ENCODE data around the gene FAM186B.

The FAM186B gene

DNA sequence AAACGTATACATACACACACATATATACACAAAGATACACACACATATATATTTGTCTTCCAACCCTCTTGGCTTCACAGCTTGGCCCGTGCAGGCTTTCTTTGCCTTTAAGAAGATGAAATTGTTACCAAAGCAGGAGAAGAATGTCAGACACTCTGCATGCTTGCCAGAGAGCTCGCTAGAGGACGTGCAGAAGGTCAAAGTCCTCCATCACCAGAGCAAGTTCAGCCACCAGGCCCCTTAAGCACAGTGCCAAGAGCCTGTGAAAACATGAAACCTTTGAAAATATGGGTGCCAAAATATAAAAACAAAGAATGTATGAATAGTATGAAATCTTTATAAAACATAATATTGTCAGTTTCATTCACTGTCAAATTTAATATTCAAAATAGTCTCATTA, 22.6 kb downstream of the FAM186B start:
- no peak for DNase-seq (ENCODE audit: extremely low read depth, low read depth)
- no peak for TF ChIP-seq CTCF (IDR thresholded peaks at IDR 0.05; ENCODE audit: low read depth, low read length, missing control alignments)
- H3K4me3 ChIP-seq (replicated peaks; ENCODE audit: low read depth, low read length), result no peak overlapping the region

DNA sequence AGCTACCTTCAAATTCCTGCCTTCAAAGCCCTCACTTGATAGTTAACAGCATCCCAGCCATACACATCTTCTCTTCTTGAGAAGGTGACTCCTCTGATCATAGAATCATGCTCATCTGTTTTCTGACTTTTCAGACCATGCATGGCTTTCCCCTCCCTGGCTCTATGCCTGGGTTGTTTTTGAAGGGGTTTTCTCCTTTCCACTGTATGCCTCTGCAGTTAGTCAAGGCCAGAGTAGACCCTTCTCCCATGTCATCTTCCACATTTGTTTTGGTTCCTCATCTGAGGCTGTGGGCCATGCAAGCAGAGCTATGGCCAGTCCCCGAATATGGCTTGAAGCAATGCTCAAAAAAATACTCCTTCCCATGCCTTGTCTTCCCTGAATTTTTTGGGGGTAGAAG, 23.2 kb downstream of the FAM186B start:
- no peak for TF ChIP-seq CTCF (IDR thresholded peaks at IDR 0.05; ENCODE audit: low read depth, low read length, missing control alignments)
- H3K4me3 ChIP-seq (replicated peaks; ENCODE audit: low read depth, low read length), result no peak overlapping the region
- no peak for DNase-seq (ENCODE audit: extremely low read depth, low read depth)

GRCh38 chr12:49580572-49581535, 24.6 kb downstream of the FAM186B start:
- peak; percentile 89 for TF ChIP-seq CTCF (IDR thresholded peaks at IDR 0.05; ENCODE audit: low read depth, low read length, missing control alignments)
- H3K4me3 ChIP-seq (replicated peaks; ENCODE audit: low read depth, low read length), result no peak overlapping the region
- DNase-seq (ENCODE audit: extremely low read depth, low read depth), result peak; percentile 53

- TF ChIP-seq CTCF (IDR thresholded peaks at IDR 0.05; ENCODE audit: low read depth, low read length, missing control alignments), result no peak
- no peak for DNase-seq (ENCODE audit: extremely low read depth, low read depth)
- no peak overlapping the region for H3K4me3 ChIP-seq (replicated peaks; ENCODE audit: low read depth, low read length)
Observed at GRCh38 chr12:49578471-49579112, 26.8 kb downstream of the FAM186B start.

DNA sequence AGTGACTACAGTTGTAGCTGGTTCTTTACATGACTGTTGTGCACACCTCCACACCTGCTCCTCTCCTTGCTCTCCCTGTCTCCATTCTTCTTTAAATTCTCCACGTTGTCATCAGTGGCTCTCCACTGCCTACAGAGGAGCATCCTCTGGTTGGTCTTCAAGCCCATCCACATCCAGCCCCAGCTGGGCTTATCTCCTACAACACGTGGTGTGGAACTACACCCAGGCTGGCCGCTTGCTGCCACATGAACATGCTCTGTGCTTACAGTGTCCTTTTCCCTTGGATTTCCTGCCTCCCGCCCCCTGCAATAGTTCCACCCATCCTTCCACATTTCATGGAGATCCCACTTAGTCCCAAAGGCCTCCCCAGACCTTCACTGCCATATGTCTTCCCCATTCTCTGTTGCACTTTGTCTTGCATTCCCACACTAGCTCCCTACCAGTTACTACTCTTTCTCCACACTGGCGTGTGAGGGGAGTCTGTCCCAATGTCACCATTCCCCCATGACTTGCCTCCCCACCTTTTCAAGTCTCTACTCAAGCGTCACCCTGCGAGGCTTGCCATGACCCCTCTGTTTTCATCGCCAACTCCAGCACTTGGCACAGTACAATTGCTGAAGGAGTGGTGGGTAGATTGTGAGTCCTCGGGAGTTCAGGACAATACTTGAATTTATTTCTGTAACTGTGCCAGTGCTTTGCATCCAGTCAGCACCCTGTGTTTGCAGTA, 27.7 kb downstream of the FAM186B start:
- H3K4me3 ChIP-seq (replicated peaks; ENCODE audit: low read depth, low read length), result no peak overlapping the region
- DNase-seq (ENCODE audit: extremely low read depth, low read depth), result no peak
- no peak for TF ChIP-seq CTCF (IDR thresholded peaks at IDR 0.05; ENCODE audit: low read depth, low read length, missing control alignments)

DNA sequence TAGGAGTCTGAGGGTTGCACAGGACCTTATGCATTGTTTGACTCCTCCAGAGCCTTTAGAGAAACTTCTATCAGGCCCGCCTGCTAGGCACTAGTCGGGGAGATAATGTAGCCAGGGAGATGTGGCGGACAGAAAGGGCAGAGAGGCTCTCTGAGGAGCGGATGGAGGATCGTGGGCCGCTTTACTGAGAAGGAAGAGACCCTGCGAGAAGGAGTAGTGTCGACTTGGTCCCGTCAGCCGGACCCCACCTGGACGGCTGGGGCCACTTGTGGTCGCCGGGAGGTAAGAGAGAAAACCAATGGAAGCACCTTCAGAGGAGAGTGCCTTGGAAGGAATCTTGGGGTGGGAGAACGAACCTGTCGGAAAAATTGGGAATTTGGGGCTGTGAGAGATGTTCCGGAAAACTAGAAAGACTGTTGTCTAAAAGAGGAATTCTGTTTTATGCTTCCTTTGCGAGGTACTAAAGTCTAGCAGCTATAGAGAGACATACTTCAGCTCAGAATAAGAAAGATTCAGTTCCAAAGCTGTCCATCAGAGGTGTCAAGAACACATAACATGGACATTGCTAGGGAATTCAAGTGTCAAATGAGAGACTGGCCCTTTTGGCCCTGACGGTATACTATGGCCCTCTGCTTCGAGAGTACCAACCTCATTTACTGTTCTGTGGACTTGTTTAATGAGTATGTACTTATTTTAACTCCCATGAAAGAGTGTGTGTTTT, 36.8 kb downstream of the FAM186B start:
- no peak for DNase-seq (ENCODE audit: extremely low read depth, low read depth)
- TF ChIP-seq CTCF (IDR thresholded peaks at IDR 0.05; ENCODE audit: low read depth, low read length, missing control alignments), result no peak
- H3K4me3 ChIP-seq (replicated peaks; ENCODE audit: low read depth, low read length), result peak overlapping the region; percentile 99

All from HFF-Myc (cell line).